OCI-LY3 (cell line): ENCODE results near the gene OR2AK2.
A peak's percentile ranks its signal among the peaks of the same experiment; 100 is the strongest.

Source experiments
- H2AFZ ChIP-seq: fragments of 200-600, 300-600 bp; shearing (Covaris generic); 2 replicates; pipeline ENCODE4 v1.6.0; 2014; ENCODE audit warnings: antibody characterized with exemption, low read depth, low read length
- H3K27ac ChIP-seq: fragments of 200-600, 300-600 bp; sonication (generic); 2 replicates; pipeline ENCODE4 v1.5.1; 2014; ENCODE audit warnings: mild to moderate bottlenecking, low read length, moderate library complexity, mixed read lengths
- H3K27me3 ChIP-seq: fragments of 200-600, 300-600 bp; sonication (generic); 2 replicates; pipeline ENCODE4 v1.6.1; 2014; ENCODE audit warnings: low read depth, low read length, mixed read lengths
- H3K36me3 ChIP-seq: fragments of 200-600, 300-600 bp; sonication (generic); replicated peaks from 2 replicates; pipeline ENCODE3; 2014; ENCODE audit warnings: low read depth, low read length, mixed read lengths
- H3K4me1 ChIP-seq: fragments of 300-600, 200-600 bp; sonication (generic); 2 replicates; pipeline ENCODE4 v1.6.1; 2014; ENCODE audit warnings: low read length, mixed read lengths
- H3K4me2 ChIP-seq: fragments of 200-600, 300-600 bp; sonication (generic); 2 replicates; pipeline ENCODE4 v1.6.1; 2014; ENCODE audit warnings: low read length, mixed read lengths
- H3K4me3 ChIP-seq: fragments of 300-600, 200-600 bp; sonication (generic); 2 replicates; pipeline ENCODE4 v1.5.1; 2014; ENCODE audit warnings: antibody characterized with exemption, mild to moderate bottlenecking, low read length, moderate library complexity
- H3K79me2 ChIP-seq: fragments of 300-600, 200-600 bp; shearing (Covaris generic); 2 replicates; pipeline ENCODE4 v1.6.1; 2014; ENCODE audit warnings: mild to moderate bottlenecking, low read length, mixed read lengths
- H3K9ac ChIP-seq: fragments of 300-600, 200-600 bp; shearing (Covaris generic); 2 replicates; pipeline ENCODE4 v1.6.0; 2014; ENCODE audit warnings: mild to moderate bottlenecking, low read length, moderate library complexity
- H3K9me3 ChIP-seq: fragments of 200-600, 300-600 bp; shearing (Covaris generic); 2 replicates; pipeline ENCODE4 v1.6.1; 2014; ENCODE audit warnings: low read length, mixed read lengths; ENCODE audit not compliant: insufficient read depth
- H4K20me1 ChIP-seq: fragments of 200-600, 300-600 bp; sonication (generic); 2 replicates; pipeline ENCODE4 v1.6.1; 2016; ENCODE audit warnings: low read length, mixed read lengths; ENCODE audit not compliant: insufficient read depth
- CTCF ChIP-seq: fragments of 200-600, 300-600 bp; sonication (generic); IDR thresholded peaks from 2 replicates; pipeline ENCODE4 v1.5.1; 2014; ENCODE audit warnings: antibody characterized with exemption, low read length, low read depth
- EZH2phosphoT487 ChIP-seq: fragments of 200-600 bp; shearing (Covaris generic); IDR thresholded peaks from 2 replicates; pipeline ENCODE4 v1.6.1; 2018; ENCODE audit warnings: antibody characterized with exemption, mixed run types, low read depth

OR2AK2 gene

GRCh38 chr1:247962911-247963588 is 2.0 kb upstream of the OR2AK2 start:
- Histone ChIP-seq H3K27me3 (0 out of 2 replicates have a peak, but pooled peaks cover 5% of the 10 kb centered on the region), H4K20me1 (no peaks in the 10 kb centered on the region), H3K9me3 (no peaks in the 10 kb centered on the region), H3K27ac (no peak overlapping the region), H3K4me1 (peaks cover 9% of the 10 kb centered on the region), H2AFZ (no peak overlapping the region), H3K9ac (no peak overlapping the region), H3K79me2 (no peaks in the 10 kb centered on the region), H3K36me3 (no peaks in the 10 kb centered on the region), H3K4me2 (no peak overlapping the region), H3K4me3 (no peak overlapping the region)
- no peak for TF ChIP-seq CTCF
- TF ChIP-seq EZH2phosphoT487, result no peak

- Histone ChIP-seq H3K27me3 (no peaks in the 10 kb centered on the region), H3K9me3 (no peaks in the 10 kb centered on the region), H3K27ac (no peak overlapping the region), H3K36me3 (no peaks in the 10 kb centered on the region), H3K79me2 (no peaks in the 10 kb centered on the region), H2AFZ (no peak overlapping the region), H3K4me1 (peaks cover 9% of the 10 kb centered on the region), H3K4me3 (peak overlapping the region; percentile 7; the same call in 1 of the 2 replicates), H4K20me1 (no peaks in the 10 kb centered on the region), H3K9ac (no peak overlapping the region), H3K4me2 (peak overlapping the region; percentile 31)
- no peak for TF ChIP-seq EZH2phosphoT487
- no peak for TF ChIP-seq CTCF
Measured at GRCh38 chr1:247966532-247967204, 1.6 kb downstream of the OR2AK2 start.

DNA sequence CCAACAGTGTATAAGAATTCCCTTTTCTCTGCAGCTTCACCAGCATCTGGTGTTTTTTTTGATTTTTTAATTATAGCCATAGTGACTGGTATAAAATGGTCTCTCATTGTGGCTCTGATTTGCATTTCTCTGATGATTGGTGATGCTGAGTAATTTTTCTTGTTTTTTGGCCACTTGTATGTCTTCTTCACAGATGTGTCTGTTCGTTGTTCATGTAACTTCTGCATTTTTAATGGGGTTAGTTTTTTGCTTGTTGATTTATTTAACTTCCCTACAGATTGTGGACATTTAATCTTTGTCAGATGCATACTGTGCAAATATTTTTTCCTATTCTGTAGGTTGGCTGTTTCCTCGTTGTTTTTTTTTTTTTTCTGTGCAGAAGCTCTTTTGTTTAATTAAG is 28.0 kb downstream of the OR2AK2 start:
- H3K4me1 ChIP-seq, result no peaks in the 10 kb centered on the region
- no peak overlapping the region for H3K9ac ChIP-seq
- no peaks in the 10 kb centered on the region for H3K79me2 ChIP-seq
- H3K36me3 ChIP-seq, result no peaks in the 10 kb centered on the region
- no peak overlapping the region for H3K4me3 ChIP-seq
- TF ChIP-seq EZH2phosphoT487 (no peak), CTCF (no peak)
- H4K20me1 ChIP-seq, result no peaks in the 10 kb centered on the region
- H3K27ac ChIP-seq, result no peak overlapping the region
- H3K4me2 ChIP-seq, result no peak overlapping the region
- no peak overlapping the region for H2AFZ ChIP-seq
- H3K27me3 ChIP-seq, result no peaks in the 10 kb centered on the region
- no peaks in the 10 kb centered on the region for H3K9me3 ChIP-seq

- no peak overlapping the region for H3K27ac ChIP-seq
- no peaks in the 10 kb centered on the region for H3K9me3 ChIP-seq
- H4K20me1 ChIP-seq, result no peaks in the 10 kb centered on the region
- TF ChIP-seq CTCF, result no peak
- no peak for TF ChIP-seq EZH2phosphoT487
- no peaks in the 10 kb centered on the region for H3K36me3 ChIP-seq
- no peaks in the 10 kb centered on the region for H3K4me1 ChIP-seq
- no peaks in the 10 kb centered on the region for H3K27me3 ChIP-seq
- H3K79me2 ChIP-seq, result no peaks in the 10 kb centered on the region
- no peak overlapping the region for H3K9ac ChIP-seq
- H3K4me3 ChIP-seq, result no peak overlapping the region
- no peak overlapping the region for H2AFZ ChIP-seq
- no peak overlapping the region for H3K4me2 ChIP-seq
Measured at GRCh38 chr1:247998811-247999210, 33.8 kb downstream of the OR2AK2 start.
